Measurements from ENCODE around the gene TP53INP2. TPM values are rescaled to one million over a fixed set of nuclear protein-coding genes. Genes with fewer than 3 reads are reported as not detected.

The TP53INP2 gene
- total and polyA plus RNA-seq, 2 of the 13 experiments (the other 11 are each of a cell fraction or from before 2014, with no cell fraction given): 5.2 to 18.8 TPM

DNA sequence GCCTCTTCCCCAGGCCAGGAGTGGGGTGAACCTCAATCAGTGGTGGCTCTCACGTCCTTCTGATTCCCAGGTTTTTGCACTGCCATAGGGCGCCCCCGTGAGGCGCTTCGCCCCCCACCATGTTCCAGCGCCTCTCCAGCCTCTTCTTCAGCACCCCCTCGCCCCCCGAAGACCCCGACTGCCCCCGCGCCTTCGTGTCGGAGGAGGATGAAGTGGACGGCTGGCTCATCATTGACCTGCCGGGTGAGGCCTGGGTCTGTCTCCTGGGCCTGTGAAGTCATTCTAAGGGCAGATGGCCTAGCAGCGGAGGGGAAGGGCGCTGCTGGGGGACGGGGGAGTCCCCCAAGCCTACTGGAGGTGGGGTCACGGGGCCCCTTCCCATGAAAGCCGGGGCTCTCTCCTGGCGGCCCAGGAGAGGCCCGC lies 4.5 kb downstream of the TP53INP2 start (continued):
- TF ChIP-seq NR2C2 (CRISPR knock-in tag; IDR thresholded peaks at IDR 0.05; ENCODE audit: borderline replicate concordance) (no peak), STAG1 (CRISPR knock-in tag; IDR thresholded peaks at IDR 0.05) (peak; percentile 67), MAFK (conservative IDR thresholded peaks at IDR 0.05 in 1 of 2, IDR thresholded peaks at IDR 0.05 in 1 of 2; ENCODE audit: low read length in 2 of 2) (no peak), SMC3 (IDR thresholded peaks at IDR 0.05; ENCODE audit: low read length) (no peak; the same call in 1 of the 2 replicates), TCF7L2 (IDR thresholded peaks at IDR 0.05; ENCODE audit: low read depth, low read length) (no peak), HOXA3 (CRISPR knock-in tag; IDR thresholded peaks at IDR 0.05) (0 out of 2 replicates have a peak, but pooled peaks have one; percentile 1), ZNF33B (CRISPR knock-in tag; IDR thresholded peaks at IDR 0.05) (no peak), ZNF3 (CRISPR knock-in tag; IDR thresholded peaks at IDR 0.05) (no peak), MED8 (CRISPR knock-in tag; IDR thresholded peaks at IDR 0.05; ENCODE audit: insufficient replicate concordance) (no peak), ZNF747 (CRISPR knock-in tag; IDR thresholded peaks at IDR 0.05; ENCODE audit: borderline replicate concordance) (no peak)
- TF ChIP-seq, protein P1, sequence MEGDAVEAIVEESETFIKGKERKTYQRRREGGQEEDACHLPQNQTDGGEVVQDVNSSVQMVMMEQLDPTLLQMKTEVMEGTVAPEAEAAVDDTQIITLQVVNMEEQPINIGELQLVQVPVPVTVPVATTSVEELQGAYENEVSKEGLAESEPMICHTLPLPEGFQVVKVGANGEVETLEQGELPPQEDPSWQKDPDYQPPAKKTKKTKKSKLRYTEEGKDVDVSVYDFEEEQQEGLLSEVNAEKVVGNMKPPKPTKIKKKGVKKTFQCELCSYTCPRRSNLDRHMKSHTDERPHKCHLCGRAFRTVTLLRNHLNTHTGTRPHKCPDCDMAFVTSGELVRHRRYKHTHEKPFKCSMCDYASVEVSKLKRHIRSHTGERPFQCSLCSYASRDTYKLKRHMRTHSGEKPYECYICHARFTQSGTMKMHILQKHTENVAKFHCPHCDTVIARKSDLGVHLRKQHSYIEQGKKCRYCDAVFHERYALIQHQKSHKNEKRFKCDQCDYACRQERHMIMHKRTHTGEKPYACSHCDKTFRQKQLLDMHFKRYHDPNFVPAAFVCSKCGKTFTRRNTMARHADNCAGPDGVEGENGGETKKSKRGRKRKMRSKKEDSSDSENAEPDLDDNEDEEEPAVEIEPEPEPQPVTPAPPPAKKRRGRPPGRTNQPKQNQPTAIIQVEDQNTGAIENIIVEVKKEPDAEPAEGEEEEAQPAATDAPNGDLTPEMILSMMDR (CRISPR knock-in tag; IDR thresholded peaks at IDR 0.05): peak; percentile 61
- TF ChIP-seq, protein P2, sequence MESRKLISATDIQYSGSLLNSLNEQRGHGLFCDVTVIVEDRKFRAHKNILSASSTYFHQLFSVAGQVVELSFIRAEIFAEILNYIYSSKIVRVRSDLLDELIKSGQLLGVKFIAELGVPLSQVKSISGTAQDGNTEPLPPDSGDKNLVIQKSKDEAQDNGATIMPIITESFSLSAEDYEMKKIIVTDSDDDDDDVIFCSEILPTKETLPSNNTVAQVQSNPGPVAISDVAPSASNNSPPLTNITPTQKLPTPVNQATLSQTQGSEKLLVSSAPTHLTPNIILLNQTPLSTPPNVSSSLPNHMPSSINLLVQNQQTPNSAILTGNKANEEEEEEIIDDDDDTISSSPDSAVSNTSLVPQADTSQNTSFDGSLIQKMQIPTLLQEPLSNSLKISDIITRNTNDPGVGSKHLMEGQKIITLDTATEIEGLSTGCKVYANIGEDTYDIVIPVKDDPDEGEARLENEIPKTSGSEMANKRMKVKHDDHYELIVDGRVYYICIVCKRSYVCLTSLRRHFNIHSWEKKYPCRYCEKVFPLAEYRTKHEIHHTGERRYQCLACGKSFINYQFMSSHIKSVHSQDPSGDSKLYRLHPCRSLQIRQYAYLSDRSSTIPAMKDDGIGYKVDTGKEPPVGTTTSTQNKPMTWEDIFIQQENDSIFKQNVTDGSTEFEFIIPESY (CRISPR knock-in tag; IDR thresholded peaks at IDR 0.05): peak; percentile 68
